Measurements from ENCODE around the gene TMEM144.
"Not testable (repeated sequence)": the region's sequence is repeated elsewhere in the genome, so short reads cannot be mapped to it uniquely, and the experiment has no call there.

Gene TMEM144

GRCh38 chr4:158236304-158237030, 26.2 kb downstream of the TMEM144 start:
- DNase-seq (ENCODE audit: low spot score) = peak; percentile 94

- DNase-seq (ENCODE audit: low spot score) = peak; percentile 99
These were observed 28.3 kb downstream of the TMEM144 start for GRCh38 chr4:158238575-158238974.

GRCh38 chr4:158239196-158239595, 28.9 kb downstream of the TMEM144 start:
- DNase-seq (ENCODE audit: low spot score) = no peak

- DNase-seq (ENCODE audit: low spot score) = no peak
These were observed 32.8 kb downstream of the TMEM144 start for GRCh38 chr4:158243071-158243470.

- peak; percentile 76 for DNase-seq (ENCODE audit: low spot score)
These were observed 40.0 kb downstream of the TMEM144 start for GRCh38 chr4:158250321-158250720.

GRCh38 chr4:158253350-158253980, 43.2 kb downstream of the TMEM144 start:
- peak; percentile 97 for DNase-seq (ENCODE audit: low spot score)

GRCh38 chr4:158254292-158254691, 44.0 kb downstream of the TMEM144 start:
- no peak for DNase-seq (ENCODE audit: low spot score)

GRCh38 chr4:158255727-158256324, 45.5 kb downstream of the TMEM144 start:
- peak; percentile 88 for DNase-seq (ENCODE audit: low spot score)

GRCh38 chr4:158259955-158260575, 49.8 kb downstream of the TMEM144 start:
- DNase-seq (ENCODE audit: low spot score) = no peak

- DNase-seq (ENCODE audit: low spot score) = no peak
These were observed 51.2 kb downstream of the TMEM144 start for GRCh38 chr4:158261480-158261879.

- no peak for DNase-seq (ENCODE audit: low spot score)
These were observed 58.3 kb downstream of the TMEM144 start for GRCh38 chr4:158268553-158268952.

GRCh38 chr4:158274636-158275035, 64.3 kb downstream of the TMEM144 start:
- DNase-seq (ENCODE audit: low spot score) = no peak

- no peak for DNase-seq (ENCODE audit: low spot score)
These were observed 67.3 kb downstream of the TMEM144 start for GRCh38 chr4:158277558-158277957.

GRCh38 chr4:158279052-158279451, 68.8 kb downstream of the TMEM144 start:
- DNase-seq (ENCODE audit: low spot score) = not testable (repeated sequence)

- no peak for DNase-seq (ENCODE audit: low spot score)
These were observed 70.6 kb downstream of the TMEM144 start for GRCh38 chr4:158280856-158281255.

GRCh38 chr4:158282252-158282651, 72.0 kb downstream of the TMEM144 start:
- DNase-seq (ENCODE audit: low spot score) = no peak

- no peak for DNase-seq (ENCODE audit: low spot score)
These were observed 75.3 kb downstream of the TMEM144 start for GRCh38 chr4:158285429-158286216.

GRCh38 chr4:158290912-158291311, 80.6 kb downstream of the TMEM144 start:
- no peak for DNase-seq (ENCODE audit: low spot score)

- DNase-seq (ENCODE audit: low spot score) = no peak
These were observed 81.2 kb downstream of the TMEM144 start for GRCh38 chr4:158291334-158292055.

- DNase-seq (ENCODE audit: low spot score) = no peak
These were observed 81.9 kb downstream of the TMEM144 start for GRCh38 chr4:158292156-158292555.

GRCh38 chr4:158295053-158295452, 84.8 kb downstream of the TMEM144 start:
- DNase-seq (ENCODE audit: low spot score) = no peak
